Stimulated activated CD8-positive, alpha-beta memory T cell treated with anti-CD3 and anti-CD28 coated beads, Interleukin-12 subunit alpha, Interleukin-12 subunit beta, amount 100 ng/mL, for 4 hours (primary cell): ENCODE measurements around the gene SIM2.

Experiments used
- DNase-seq: peaks from one replicate; pipeline ENCODE4 v3.0.0-alpha.2; 2020; ENCODE audit warnings: low read depth

SIM2 gene

DNA sequence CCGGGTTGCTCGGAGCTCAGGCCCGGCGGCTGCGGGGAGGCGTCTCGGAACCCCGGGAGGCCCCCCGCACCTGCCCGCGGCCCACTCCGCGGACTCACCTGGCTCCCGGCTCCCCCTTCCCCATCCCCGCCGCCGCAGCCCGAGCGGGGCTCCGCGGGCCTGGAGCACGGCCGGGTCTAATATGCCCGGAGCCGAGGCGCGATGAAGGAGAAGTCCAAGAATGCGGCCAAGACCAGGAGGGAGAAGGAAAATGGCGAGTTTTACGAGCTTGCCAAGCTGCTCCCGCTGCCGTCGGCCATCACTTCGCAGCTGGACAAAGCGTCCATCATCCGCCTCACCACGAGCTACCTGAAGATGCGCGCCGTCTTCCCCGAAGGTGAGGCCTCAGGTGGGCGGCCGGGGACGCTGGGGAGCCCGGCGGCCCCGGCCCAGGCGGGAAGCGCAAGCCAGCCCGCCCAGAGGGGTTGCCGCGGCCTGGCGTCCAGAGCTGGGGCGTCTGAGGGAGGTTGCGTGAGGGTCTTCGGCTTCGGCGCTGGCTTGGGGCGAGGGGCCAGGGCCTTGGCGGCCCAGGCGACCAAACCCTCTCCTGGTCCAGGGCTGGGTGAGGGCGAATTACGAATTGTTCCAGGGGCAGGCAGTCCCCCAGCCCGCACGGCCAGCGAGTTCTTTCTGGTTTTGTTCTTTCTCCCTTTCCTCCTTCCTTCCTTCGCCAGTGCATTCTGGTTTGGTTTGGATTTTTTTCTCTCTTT is 805 bp downstream of the SIM2 start:
- DNase-seq = no peak

DNA sequence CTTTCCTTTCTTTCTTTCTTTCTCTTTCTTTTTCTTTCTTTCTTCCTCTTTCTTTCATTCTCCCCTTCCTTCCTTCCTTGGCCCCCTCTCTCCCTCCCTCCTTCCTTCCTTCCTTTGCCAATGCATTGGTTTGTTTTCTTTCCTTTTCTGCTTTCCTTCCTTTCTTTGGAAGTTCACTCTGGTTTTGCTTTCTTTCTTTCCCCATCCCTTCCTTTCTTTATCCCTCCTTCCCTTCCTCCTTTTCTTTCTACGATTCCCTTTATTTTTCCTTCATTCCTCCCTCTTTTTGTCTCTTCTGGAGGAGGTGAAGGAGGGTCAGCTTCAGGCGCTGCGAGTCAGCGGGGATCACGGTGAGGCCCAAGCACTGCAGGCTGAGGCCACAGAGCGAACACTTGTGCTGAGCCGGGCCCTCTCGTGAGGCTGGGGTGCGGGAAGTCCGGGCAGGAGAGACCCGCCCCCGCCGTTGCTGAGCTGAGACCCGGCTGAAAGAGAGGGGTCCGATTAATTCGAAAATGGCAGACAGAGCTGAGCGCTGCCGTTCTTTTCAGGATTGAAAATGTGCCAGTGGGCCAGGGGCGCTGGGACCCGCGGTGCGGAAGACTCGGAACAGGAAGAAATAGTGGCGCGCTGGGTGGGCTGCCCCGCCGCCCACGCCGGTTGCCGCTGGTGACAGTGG is 1.5 kb downstream of the SIM2 start:
- no peak for DNase-seq

DNA sequence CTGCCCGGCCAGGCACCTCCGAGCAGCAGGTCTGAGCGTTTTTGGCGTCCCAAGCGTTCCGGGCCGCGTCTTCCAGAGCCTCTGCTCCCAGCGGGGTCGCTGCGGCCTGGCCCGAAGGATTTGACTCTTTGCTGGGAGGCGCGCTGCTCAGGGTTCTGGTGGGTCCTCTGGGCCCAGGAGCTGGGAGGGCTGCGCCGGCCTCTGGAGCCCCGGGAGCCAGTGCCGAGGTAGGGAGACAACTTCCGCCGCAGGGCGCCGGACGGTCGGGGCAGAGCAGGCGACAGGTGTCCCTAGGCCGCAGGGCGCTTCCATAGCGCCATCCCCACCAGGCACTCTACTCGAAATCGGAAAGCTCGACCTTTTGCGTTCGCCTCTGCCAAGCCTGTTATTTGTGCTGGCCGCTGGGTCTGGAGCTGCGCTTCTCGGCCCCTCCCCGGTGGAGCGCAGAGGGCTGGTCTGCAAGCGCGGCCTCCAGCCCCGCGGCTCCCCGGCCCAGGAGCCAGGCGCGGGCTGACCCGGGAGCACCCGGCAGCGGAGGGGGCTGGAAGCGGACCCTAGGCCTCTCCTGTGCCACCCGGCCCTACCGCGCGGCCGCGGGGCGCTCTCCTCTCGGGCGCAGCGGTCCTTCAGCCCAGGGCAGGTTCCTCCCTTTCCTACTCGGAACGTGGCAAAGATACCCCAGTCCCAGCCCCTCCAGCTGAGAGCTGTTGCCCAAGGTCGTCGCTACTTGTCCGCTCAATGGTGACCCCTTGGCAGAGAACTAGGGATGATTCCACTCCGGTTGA is 2.2 kb downstream of the SIM2 start:
- no peak for DNase-seq

DNA sequence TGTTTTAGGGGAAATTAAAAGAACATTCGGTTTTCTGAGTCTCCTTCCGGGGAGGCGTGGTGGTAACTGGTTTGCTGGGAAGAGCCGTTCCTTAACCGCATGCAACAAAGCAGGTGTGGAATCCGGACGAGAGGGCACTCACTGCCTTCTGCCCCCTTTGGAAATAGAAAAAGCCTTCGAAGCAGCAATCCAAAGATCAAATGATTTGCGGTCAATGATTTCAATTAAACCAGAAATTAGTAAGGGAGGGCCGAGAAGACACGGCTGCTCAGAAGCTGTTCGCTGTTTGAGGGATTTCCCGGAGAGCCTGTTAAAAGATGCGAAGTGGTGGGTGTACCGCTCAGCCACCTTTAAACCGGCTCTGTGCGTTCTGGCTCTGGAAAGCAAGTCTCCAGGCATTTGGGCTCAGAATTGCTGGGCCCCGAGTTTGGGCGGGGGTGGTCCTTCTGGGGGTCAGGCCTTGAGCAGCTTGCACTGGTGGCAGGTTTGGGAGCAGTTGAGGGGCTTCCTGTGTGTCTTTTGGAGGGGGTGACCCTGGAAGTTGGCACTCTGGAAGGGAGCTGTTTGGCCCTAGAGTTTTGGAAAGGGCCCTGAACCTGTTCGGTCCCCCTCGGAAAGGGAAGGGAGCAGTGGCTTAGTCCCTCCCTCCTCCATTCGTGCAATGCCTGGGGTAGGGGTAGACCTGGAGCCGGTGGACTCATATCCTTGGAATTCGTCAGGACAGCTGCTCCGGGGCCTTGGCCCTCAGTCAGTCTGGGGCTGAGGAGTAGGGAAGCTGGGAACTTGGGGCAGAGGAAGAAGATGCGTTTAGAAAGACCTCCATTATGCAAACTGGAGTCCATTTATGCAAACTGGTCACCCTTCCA is 3.1 kb downstream of the SIM2 start:
- DNase-seq = no peak

DNA sequence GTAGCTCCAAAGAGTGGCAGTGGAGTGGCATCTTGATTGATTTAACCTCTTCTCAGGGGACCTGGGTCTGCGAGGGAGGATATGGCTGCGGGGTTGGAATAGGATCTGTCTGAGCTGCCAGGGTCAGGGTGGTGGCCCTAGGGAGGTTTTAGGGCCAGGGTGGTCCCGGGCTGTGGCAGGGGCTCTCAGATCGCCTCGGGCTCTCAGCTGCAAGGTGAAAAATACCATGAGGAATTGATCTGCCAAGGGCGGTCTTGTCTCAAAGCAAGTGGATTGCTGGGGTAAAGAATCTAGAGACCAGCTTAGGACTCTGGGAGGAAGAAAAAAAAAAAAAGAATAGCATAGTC is 3.7 kb downstream of the SIM2 start:
- DNase-seq = no peak

DNA sequence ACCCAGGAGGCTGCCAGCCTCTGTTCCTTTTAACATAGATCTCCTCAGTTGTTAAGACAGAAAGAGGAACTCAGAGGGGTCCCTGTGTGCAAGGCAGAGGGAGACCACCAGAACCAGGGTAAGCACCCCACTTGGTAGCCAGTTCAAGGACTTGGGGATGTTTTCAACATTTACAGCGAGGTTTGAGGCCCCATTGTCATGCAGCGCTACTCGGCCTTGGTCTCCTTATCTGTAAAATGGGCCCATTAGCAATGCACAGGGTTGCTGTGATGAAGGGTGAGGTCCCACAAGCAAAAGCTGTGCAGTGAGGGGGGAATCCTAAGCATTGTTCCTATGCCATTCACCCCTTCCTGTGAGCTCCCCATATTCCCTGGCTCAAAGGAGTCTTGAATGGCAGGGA is 4.2 kb downstream of the SIM2 start:
- no peak for DNase-seq

DNA sequence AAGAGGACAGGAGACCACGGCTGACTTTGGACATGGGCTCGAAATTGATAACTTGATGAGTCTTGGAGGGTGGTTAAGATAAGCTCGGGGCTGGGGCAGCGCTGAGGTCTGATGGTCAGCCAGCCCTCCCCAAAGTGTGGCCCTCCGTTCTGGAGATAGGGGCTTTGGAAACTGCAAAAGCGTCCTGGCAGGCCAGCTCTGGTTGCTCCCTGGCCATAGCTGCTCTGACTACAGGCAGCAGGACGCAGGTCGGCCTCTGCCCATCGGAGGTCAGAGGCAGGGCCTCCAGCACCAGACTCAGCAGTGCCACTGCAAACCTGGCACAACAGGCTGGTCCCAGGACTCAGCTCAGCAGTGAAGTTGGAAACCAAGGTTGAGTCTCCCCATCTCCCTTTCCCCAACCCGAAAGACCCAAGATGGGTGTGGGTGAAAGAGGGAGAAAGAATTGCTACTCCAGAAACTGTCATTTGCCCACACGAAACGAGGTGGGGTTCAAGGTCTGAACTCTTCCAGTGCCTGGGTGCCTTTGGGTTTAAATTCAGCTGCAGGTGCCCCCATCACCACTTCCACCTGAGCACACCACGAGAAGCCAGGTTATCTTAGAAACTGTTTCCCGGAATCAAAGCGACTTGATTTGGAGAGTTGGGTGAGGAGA is 4.8 kb downstream of the SIM2 start:
- DNase-seq = no peak

DNA sequence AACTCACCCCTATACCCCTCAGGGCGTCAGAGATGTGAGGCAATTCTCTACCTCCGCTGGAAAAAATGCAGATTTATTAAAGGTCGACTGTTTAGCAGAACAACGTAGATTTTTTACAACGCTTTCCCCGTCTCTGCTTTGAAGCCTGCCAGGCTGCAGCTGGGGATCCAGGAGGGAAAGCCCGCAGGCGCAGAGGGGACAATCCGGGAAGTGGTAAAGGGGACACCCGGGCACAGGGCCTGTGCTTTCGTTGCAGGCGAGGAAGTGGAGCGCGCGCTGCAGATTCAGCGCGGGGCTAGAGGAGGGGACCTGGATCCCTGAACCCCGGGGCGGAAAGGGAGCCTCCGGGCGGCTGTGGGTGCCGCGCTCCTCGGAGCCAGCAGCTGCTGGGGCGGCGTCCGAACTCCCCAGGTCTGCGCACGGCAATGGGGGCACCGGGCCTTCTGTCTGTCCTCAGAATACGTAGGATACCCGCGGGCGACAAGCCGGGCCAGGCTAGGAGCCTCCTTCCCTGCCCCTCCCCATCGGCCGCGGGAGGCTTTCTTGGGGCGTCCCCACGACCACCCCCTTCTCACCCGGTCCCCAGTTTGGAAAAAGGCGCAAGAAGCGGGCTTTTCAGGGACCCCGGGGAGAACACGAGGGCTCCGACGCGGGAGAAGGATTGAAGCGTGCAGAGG is 5.5 kb downstream of the SIM2 start:
- no peak for DNase-seq

DNA sequence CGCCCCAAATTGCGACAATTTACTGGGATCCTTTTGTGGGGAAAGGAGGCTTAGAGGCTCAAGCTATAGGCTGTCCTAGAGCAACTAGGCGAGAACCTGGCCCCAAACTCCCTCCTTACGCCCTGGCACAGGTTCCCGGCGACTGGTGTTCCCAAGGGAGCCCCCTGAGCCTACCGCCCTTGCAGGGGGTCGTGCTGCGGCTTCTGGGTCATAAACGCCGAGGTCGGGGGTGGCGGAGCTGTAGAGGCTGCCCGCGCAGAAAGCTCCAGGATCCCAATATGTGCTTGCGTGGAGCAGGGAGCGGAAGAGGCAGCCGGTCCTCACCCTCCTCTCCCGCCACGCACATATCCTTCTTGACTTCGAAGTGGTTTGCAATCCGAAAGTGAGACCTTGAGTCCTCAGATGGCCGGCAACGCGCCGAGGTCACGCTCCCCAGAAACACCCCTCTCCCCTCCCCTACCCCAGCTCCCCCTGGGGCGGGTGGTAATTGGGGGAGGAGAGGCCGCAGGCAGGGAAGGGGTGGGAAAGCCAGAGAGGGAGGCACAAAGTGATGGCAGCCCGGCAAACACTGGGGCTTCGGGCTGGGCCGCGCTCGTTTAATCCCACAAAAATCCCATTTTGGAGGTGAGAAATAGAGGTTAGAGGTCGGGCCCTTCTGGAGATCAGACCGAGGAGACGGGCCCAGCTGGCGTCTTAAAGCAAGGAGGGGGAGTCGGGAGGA is 6.2 kb downstream of the SIM2 start:
- DNase-seq = no peak

DNA sequence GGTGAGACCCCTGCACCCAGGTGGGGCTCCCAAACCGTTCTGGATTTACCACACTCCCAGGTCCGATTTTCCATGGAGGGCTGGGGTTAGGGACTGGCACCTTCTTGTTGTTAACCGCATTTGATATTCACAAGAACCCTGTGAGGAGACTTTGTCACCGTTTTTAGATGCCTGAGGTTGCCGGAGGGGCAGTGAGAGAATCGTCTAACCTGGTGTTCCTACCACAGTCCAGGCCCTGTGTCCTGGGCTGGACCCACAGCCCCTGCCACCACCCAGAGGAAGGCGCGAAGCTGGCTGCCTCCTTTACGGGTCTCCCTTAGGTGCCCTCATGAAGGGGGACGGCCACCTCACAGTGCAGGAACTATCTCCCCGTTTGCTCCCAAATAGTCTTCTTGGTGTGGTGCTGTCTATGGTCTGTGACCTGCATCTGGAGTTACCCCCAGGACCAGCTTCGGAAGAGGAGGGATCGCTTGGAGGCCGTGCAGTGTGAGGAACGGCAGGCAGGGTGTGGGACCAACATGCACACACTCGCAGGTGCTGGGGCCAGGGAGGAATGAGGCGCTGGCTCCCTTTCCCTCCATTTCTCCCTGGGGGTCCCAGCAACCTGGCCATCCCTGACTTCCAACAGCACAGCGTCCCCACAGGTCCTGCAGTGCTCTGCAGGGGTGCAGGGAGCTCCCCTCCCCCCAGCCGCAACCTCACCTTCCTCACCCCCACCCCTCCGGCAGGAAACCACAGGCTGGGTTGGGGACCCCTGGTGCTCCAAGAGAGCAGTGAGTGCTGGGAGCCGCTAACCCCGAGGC is 7.0 kb downstream of the SIM2 start:
- no peak for DNase-seq

DNA sequence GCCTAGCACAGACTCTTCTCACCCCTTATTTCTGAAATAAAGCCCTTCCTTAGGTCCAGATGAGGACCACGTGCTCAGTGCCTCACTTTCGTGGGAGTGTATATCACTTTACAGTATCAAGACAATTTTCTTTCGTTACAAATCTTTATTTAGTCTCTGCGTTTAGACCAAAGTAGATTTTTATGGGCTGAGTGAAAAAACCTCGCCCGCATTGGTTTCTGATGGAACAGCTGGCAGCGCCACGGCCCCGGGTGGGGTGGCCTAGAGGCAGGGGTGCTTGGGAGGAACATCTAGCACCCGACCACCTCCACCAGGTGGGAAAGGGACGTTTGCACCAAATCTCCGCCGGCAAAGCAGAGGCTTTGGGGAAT is 7.6 kb downstream of the SIM2 start:
- no peak for DNase-seq

DNA sequence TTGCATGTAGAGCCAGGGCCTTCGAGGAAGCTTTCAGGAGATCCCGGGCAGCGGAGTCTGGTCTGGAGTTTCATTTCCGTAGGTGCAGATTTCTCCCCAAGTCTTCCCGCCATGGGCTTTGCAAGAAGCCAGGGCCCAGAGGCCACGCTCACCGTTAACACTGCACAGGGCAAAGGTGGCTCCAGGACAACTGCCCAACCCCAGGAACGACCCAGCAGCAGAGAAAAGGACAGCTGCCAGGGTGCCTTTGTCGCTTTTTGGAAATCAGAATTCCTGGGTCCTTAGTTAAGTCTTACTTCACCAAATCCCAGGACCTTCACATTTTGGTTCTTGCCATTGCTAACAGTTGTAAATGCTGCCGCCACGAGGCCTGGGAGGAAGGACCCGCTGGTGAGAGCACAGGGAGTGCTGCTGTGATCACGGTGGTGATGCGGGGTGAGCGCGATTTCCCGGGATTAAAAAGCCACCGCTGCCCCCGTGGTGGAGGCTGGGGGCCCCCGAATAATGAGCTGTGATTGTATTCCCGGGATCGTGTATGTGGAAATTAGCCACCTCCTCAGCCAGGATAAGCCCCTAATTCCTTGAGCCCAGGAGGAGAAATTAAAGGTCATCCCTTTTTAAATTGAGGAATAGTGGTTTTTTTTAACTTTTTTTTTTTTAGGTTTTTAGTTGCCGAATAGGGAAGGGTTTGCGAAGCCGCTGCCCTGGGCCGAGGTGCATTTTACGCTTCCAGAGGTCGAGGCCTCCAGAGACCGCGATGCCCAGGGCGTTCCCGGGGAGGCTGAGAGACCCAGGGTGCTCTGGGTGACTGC is 8.2 kb downstream of the SIM2 start:
- DNase-seq = no peak

DNA sequence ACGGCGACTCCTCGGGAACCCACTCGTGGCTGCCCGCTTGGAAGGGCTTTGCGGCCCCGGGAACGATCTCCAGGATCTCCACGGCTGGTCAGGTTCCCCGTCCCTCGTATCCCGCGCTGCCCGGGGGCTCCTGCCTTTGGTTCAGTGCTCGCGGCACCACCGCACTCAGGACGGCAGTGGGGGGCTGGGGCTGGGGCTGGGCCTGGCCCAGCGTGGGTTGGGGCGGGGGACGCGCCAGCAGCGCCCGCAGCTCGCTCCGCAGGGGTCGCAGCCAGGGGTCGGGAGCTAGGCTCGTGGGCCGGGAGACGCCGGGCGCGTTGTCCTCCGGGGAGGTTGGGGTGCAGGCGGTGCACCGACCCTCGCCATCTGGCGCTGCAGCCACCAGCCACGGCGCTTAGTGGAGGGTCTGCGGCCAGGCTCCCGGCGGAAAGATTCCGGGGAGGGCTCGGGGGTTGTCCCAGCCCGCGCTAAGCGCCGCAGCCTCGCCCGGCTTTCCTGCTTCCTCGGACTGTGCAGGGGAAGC is 8.9 kb downstream of the SIM2 start:
- DNase-seq = no peak

DNA sequence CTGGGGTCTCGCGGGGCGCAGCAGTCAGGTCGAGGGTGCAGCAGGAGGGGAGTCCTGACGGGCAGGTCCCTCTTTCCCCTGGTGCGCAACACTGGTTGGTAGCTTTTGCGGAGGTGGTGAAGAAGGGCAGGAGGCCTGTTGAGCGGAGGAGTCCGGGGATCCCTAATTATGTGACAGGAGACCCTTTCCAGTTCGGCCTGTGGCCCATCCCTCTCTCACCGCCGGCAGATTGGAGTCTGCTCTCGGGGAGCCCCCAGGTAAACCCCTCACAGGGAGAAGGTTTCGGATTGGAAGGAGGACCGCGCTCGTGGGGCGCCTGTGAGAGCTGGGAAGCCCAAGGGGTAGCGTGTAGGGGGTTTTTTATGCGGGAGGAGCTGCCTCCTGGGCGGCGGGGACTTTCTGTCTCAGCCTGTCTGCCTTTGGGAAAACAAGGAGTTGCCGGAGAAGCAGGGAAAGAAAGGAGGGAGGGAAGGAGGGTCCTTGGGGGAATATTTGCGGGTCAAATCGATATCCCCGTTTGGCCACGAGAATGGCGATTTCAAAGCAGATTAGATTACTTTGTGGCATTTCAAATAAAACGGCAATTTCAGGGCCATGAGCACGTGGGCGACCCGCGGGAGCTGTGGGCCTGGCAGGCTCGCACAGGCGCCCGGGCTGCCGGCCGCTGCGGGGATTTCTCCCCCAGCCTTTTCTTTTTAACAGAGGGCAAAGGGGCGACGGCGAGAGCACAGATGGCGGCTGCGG is 9.5 kb downstream of the SIM2 start:
- no peak for DNase-seq

DNA sequence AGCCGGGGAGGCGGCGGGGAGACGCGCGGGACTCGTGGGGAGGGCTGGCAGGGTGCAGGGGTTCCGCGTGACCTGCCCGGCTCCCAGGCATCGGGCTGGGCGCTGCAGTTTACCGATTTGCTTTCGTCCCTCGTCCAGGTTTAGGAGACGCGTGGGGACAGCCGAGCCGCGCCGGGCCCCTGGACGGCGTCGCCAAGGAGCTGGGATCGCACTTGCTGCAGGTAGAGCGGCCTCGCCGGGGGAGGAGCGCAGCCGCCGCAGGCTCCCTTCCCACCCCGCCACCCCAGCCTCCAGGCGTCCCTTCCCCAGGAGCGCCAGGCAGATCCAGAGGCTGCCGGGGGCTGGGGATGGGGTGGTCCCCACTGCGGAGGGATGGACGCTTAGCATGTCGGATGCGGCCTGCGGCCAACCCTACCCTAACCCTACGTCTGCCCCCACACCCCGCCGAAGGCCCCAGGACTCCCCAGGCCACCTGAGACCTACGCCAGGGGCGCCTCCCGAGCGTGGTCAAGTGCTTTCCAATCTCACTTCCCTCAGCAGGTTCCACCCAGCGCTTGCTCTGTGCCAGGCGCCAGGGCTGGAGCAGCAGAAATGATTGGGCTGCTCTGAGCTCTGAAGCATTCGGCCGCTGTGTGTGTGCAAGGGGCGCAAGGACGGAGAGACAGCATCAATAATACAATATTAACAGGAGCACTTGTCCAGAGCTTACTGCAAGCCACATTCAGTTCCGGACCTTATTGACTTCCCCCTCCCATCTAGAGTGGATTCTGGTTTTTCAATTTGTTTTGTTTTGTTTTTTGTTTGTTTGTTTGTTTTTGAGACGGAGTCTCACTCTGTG is 10.3 kb downstream of the SIM2 start:
- DNase-seq = no peak

DNA sequence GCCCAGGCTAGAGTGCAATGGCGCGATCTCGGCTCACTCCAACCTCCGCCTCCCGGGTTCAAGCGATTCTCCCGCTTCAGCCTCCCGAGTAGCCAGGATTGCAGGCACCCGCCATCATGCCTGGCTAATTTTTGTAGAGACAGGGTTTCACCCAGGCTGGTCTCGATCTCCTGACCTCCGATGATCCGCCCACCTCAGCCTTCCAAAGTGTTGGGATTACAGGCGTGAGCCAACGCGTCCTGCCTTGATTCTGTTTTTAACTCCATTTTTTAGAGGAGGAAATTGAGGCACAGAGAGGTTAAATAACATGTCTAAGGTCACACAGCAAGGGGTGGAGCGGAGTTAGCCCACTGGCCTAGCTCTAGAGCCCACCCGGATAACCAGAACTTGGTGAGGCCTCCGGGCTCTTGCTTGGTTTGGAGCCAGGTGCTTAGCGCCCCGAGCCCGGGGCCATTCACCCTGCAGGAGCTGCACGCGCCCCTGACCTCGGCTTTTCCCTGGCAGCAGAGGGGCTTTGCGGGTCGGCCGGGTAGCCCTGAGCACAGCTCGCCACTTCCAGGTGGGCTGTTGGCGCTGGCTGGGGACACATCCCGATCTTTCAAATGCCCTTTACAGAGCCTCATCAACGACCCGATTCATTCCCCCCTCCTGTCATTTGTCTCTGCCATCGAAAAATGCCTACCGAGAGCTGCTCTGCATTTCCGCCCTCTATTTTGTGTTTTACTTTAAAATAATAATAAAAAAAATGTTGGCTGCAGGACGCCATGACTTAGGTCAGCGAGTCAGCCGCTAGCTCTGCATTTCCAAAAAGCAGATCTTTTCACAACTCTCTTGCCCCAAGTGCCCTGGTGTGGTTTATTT is 11.2 kb downstream of the SIM2 start:
- DNase-seq = no peak
